ENCODE data around the gene RNF169. TPM values are rescaled to one million over a fixed set of nuclear protein-coding genes. Genes with fewer than 3 reads are reported as not detected.

RNF169 gene
- total and polyA plus RNA-seq, 9 of the 15 experiments (the other 6 are each of a cell fraction or from before 2014, with no cell fraction given), result 0.68 to 18.1 (median 10.1) TPM

- TF ChIP-seq CTCF (IDR thresholded peaks at IDR 0.05 in 2 of 3, conservative IDR thresholded peaks at IDR 0.05 in 1 of 3; ENCODE audit: insufficient read depth in 2 of 3, low read depth in 1 of 3, low read length in 3 of 3), result peak; percentile 91 to 95 (median 92)
- TF ChIP-seq MYBL2 (IDR thresholded peaks at IDR 0.05; ENCODE audit: low read depth), result no peak
- TF ChIP-seq MYBL2 (CRISPR knock-in tag; IDR thresholded peaks at IDR 0.05; ENCODE audit: borderline replicate concordance), result no peak
- no peak for TF ChIP-seq MTA2 (IDR thresholded peaks at IDR 0.05; ENCODE audit: low read depth)
- peak; percentile 59; the same call in 1 of the 2 replicates for TF ChIP-seq CTBP1 (IDR thresholded peaks at IDR 0.05; ENCODE audit: borderline replicate concordance)
- no peak for TF ChIP-seq CREM (IDR thresholded peaks at IDR 0.05; ENCODE audit: low read depth)
- no peak for TF ChIP-seq KDM2B (CRISPR knock-in tag; IDR thresholded peaks at IDR 0.05)
- TF ChIP-seq RNF219 (CRISPR knock-in tag; IDR thresholded peaks at IDR 0.05), result no peak
- TF ChIP-seq ZNF280A (IDR thresholded peaks at IDR 0.05; ENCODE audit: low read depth, partially characterized antibody), result no peak
- TF ChIP-seq SAFB (IDR thresholded peaks at IDR 0.05; ENCODE audit: borderline replicate concordance, low read depth, low read length), result no peak
- no peak for TF ChIP-seq ATF6 (CRISPR knock-in tag; IDR thresholded peaks at IDR 0.05)
- TF ChIP-seq RAD51 (IDR thresholded peaks at IDR 0.05; ENCODE audit: borderline replicate concordance, low read depth), result no peak; the same call in 1 of the 2 replicates
- TF ChIP-seq HLTF (IDR thresholded peaks at IDR 0.05), result no peak
- no peak for TF ChIP-seq ZNF644 (tag; IDR thresholded peaks at IDR 0.05; ENCODE audit: low read depth)
- TF ChIP-seq ZNF717 (CRISPR knock-in tag; IDR thresholded peaks at IDR 0.05), result no peak
- peak; percentile 81 for TF ChIP-seq SMC3 (conservative IDR thresholded peaks at IDR 0.05; ENCODE audit: insufficient read depth, low read depth, low read length)
- no peak for TF ChIP-seq ZNF41 (CRISPR knock-in tag; conservative IDR thresholded peaks at IDR 0.05)
- TF ChIP-seq CTCFL (IDR thresholded peaks at IDR 0.05; ENCODE audit: borderline replicate concordance, insufficient read depth, low read depth, low read length, poor library complexity, severe bottlenecking), result peak; percentile 22
These were observed 46.2 kb upstream of the RNF169 start (continued) for GRCh38 chr11:74702383-74703007.

Data from K562 (cell line).